Measurements from ENCODE around the gene GRHL1. TPM values are rescaled to one million over a fixed set of nuclear protein-coding genes. Genes with fewer than 3 reads are reported as not detected.

GRHL1 gene
- total and polyA plus RNA-seq, 2 experiments from 2014 or later = 2.9 to 4.2 TPM

DNA sequence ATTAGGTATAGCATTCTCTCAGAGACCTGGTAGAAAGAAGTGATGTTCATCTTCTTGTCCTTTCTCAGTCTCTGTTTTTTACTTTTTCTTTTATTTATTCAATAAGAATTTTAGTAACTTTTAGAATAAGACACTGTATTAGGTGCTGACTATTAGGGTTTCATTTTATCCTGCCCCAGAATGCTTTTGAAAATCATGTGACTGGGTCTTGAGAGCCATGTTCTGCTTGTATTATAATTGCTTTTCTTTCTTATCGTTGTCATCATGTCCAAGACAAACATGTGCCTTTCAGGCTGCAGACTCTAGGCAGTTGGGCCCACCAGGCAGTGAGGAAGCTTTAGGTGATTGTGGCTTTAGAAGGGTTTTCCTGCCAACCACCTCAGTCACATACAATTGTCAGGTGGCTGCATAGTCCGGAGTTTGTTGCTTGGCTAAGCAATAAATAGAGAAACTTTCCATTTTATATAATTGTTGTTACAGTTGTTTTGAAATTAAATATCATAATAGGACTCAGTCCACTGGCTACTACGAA, 15.1 kb downstream of the GRHL1 start:
- ATAC-seq = no peak
- no peaks in the 10 kb centered on the region for H3K4me1 Mint-ChIP-seq
- TF ChIP-seq EZH2phosphoT487 (IDR thresholded peaks at IDR 0.05; ENCODE audit: unreplicated experiment) (no peak), ZNF331 (CRISPR knock-in tag; IDR thresholded peaks at IDR 0.05; ENCODE audit: low read depth) (no peak), NANOG (IDR thresholded peaks at IDR 0.05; ENCODE audit: borderline replicate concordance) (no peak), POLR2AphosphoS5 (IDR thresholded peaks at IDR 0.05; ENCODE audit: low read depth) (no peak), ZNF114 (CRISPR knock-in tag; IDR thresholded peaks at IDR 0.05) (no peak)
- TF ChIP-seq, protein P1, sequence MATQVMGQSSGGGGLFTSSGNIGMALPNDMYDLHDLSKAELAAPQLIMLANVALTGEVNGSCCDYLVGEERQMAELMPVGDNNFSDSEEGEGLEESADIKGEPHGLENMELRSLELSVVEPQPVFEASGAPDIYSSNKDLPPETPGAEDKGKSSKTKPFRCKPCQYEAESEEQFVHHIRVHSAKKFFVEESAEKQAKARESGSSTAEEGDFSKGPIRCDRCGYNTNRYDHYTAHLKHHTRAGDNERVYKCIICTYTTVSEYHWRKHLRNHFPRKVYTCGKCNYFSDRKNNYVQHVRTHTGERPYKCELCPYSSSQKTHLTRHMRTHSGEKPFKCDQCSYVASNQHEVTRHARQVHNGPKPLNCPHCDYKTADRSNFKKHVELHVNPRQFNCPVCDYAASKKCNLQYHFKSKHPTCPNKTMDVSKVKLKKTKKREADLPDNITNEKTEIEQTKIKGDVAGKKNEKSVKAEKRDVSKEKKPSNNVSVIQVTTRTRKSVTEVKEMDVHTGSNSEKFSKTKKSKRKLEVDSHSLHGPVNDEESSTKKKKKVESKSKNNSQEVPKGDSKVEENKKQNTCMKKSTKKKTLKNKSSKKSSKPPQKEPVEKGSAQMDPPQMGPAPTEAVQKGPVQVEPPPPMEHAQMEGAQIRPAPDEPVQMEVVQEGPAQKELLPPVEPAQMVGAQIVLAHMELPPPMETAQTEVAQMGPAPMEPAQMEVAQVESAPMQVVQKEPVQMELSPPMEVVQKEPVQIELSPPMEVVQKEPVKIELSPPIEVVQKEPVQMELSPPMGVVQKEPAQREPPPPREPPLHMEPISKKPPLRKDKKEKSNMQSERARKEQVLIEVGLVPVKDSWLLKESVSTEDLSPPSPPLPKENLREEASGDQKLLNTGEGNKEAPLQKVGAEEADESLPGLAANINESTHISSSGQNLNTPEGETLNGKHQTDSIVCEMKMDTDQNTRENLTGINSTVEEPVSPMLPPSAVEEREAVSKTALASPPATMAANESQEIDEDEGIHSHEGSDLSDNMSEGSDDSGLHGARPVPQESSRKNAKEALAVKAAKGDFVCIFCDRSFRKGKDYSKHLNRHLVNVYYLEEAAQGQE (IDR thresholded peaks at IDR 0.05; ENCODE audit: unreplicated experiment) = no peak

GRCh38 chr2:9967053-9967775, 15.7 kb downstream of the GRHL1 start:
- Histone ChIP-seq H3K79me2 (replicated peaks; ENCODE audit: insufficient read depth) (no peaks in the 10 kb centered on the region), H4K20me1 (replicated peaks; ENCODE audit: insufficient read depth) (no peaks in the 10 kb centered on the region), H3K27me3 (ENCODE audit: insufficient read depth) (no peaks in the 10 kb centered on the region), H3K27ac (ENCODE audit: low read depth) (no peak overlapping the region), H3K36me3 (ENCODE audit: insufficient read depth) (no peaks in the 10 kb centered on the region), H3K4me2 (no peak overlapping the region), H3K4me3 (no peak overlapping the region), H3F3A (replicated peaks; ENCODE audit: low read depth) (no peaks in the 10 kb centered on the region), H2AFZ (no peak overlapping the region), H3K9me2 (ENCODE audit: insufficient read depth) (no peaks in the 10 kb centered on the region), H3K4me1 (ENCODE audit: insufficient read depth) (no peaks in the 10 kb centered on the region)
- no peaks in the 10 kb centered on the region for H3K9me3 Mint-ChIP-seq
- no peak overlapping the region for H3K27ac Mint-ChIP-seq
- ATAC-seq (no peak), DNase-seq (ENCODE audit: low spot score) (no peak)
- H3K4me1 Mint-ChIP-seq = no peaks in the 10 kb centered on the region
- H3K4me3 Mint-ChIP-seq = no peak overlapping the region
- H3K27me3 Mint-ChIP-seq (ENCODE audit: insufficient read depth, low read depth, poor library complexity) = no peaks in the 10 kb centered on the region
- no peaks in the 10 kb centered on the region for H3K36me3 Mint-ChIP-seq (ENCODE audit: low read depth)
- no peak for TF ChIP-seq JUNB (IDR thresholded peaks at IDR 0.05; ENCODE audit: unreplicated experiment)
- TF ChIP-seq NANOG (IDR thresholded peaks at IDR 0.05; ENCODE audit: borderline replicate concordance) = no peak
- no peak for TF ChIP-seq POLR2AphosphoS5 (IDR thresholded peaks at IDR 0.05; ENCODE audit: low read depth)
- TF ChIP-seq, protein P1 (IDR thresholded peaks at IDR 0.05; ENCODE audit: unreplicated experiment) = no peak
- no peak for TF ChIP-seq EZH2 (IDR thresholded peaks at IDR 0.05; ENCODE audit: low read depth, unreplicated experiment)
- TF ChIP-seq, protein P2, sequence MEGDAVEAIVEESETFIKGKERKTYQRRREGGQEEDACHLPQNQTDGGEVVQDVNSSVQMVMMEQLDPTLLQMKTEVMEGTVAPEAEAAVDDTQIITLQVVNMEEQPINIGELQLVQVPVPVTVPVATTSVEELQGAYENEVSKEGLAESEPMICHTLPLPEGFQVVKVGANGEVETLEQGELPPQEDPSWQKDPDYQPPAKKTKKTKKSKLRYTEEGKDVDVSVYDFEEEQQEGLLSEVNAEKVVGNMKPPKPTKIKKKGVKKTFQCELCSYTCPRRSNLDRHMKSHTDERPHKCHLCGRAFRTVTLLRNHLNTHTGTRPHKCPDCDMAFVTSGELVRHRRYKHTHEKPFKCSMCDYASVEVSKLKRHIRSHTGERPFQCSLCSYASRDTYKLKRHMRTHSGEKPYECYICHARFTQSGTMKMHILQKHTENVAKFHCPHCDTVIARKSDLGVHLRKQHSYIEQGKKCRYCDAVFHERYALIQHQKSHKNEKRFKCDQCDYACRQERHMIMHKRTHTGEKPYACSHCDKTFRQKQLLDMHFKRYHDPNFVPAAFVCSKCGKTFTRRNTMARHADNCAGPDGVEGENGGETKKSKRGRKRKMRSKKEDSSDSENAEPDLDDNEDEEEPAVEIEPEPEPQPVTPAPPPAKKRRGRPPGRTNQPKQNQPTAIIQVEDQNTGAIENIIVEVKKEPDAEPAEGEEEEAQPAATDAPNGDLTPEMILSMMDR (conservative IDR thresholded peaks at IDR 0.05; ENCODE audit: low read depth in 2 of 2) = no peak
- no peak for TF ChIP-seq ZNF331 (CRISPR knock-in tag; IDR thresholded peaks at IDR 0.05; ENCODE audit: low read depth)
- no peak for TF ChIP-seq ZNF114 (CRISPR knock-in tag; IDR thresholded peaks at IDR 0.05)
- TF ChIP-seq CREB1 (CRISPR knock-in tag; IDR thresholded peaks at IDR 0.05; ENCODE audit: low read depth) = no peak

More for the DNA sequence above, 15.1 kb downstream of the GRHL1 start:
- no peaks in the 10 kb centered on the region for H4K20me1 ChIP-seq (replicated peaks; ENCODE audit: insufficient read depth)
- H3K4me2 ChIP-seq = no peak overlapping the region
- H3F3A ChIP-seq (replicated peaks; ENCODE audit: low read depth) = no peaks in the 10 kb centered on the region
- Mint-ChIP-seq H3K9me3 (no peaks in the 10 kb centered on the region), H3K27me3 (ENCODE audit: insufficient read depth, low read depth, poor library complexity) (no peaks in the 10 kb centered on the region), H3K27ac (no peak overlapping the region), H3K36me3 (ENCODE audit: low read depth) (no peaks in the 10 kb centered on the region), H3K4me3 (no peak overlapping the region)
- H3K27ac ChIP-seq (ENCODE audit: low read depth) = no peak overlapping the region
- no peaks in the 10 kb centered on the region for H3K79me2 ChIP-seq (replicated peaks; ENCODE audit: insufficient read depth)
- no peak overlapping the region for H3K4me3 ChIP-seq
- no peak overlapping the region for H2AFZ ChIP-seq
- H3K4me1 ChIP-seq (ENCODE audit: insufficient read depth) = no peaks in the 10 kb centered on the region
- no peaks in the 10 kb centered on the region for H3K36me3 ChIP-seq (ENCODE audit: insufficient read depth)
- no peaks in the 10 kb centered on the region for H3K9me2 ChIP-seq (ENCODE audit: insufficient read depth)
- H3K27me3 ChIP-seq (ENCODE audit: insufficient read depth) = no peaks in the 10 kb centered on the region
- no peak for DNase-seq (ENCODE audit: low spot score)
